GM12875 (cell line): ENCODE results near the gene NXN.

Source experiments
- H3K4me3 ChIP-seq: one replicate; pipeline ENCODE4 v1.5.1; 2011; ENCODE audit warnings: low read depth, low read length, control low read depth
- TF ChIP-seq, protein P1 (sequence below): IDR thresholded peaks from 2 replicates; pipeline ENCODE4 v1.5.1; 2011; ENCODE audit warnings: low read depth, mild to moderate bottlenecking, control low read depth, inconsistent platforms, low read length, moderate library complexity, borderline replicate concordance; ENCODE audit not compliant: insufficient read depth

Gene NXN

DNA sequence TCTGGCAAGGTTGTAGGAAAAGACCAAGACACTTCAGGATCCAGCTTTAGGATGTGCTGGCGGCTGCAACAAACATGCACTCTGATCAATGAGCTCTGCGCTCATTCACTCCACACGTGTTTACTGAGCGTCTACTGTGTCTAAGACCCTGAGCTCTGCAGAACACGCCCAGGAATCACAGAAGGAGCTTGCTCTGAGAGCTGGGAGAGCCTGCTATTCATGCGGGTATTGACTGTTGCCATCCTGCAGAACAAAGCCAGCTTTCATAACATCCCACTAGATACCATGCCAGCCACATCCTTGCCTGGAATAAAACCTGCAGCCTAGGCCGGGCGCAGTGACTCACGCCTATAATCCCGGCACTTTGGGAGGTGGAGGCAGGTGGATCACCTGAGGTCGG lies 44.1 kb downstream of the NXN start:
- TF ChIP-seq, protein P1, sequence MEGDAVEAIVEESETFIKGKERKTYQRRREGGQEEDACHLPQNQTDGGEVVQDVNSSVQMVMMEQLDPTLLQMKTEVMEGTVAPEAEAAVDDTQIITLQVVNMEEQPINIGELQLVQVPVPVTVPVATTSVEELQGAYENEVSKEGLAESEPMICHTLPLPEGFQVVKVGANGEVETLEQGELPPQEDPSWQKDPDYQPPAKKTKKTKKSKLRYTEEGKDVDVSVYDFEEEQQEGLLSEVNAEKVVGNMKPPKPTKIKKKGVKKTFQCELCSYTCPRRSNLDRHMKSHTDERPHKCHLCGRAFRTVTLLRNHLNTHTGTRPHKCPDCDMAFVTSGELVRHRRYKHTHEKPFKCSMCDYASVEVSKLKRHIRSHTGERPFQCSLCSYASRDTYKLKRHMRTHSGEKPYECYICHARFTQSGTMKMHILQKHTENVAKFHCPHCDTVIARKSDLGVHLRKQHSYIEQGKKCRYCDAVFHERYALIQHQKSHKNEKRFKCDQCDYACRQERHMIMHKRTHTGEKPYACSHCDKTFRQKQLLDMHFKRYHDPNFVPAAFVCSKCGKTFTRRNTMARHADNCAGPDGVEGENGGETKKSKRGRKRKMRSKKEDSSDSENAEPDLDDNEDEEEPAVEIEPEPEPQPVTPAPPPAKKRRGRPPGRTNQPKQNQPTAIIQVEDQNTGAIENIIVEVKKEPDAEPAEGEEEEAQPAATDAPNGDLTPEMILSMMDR = no peak
- no peak overlapping the region for H3K4me3 ChIP-seq

DNA sequence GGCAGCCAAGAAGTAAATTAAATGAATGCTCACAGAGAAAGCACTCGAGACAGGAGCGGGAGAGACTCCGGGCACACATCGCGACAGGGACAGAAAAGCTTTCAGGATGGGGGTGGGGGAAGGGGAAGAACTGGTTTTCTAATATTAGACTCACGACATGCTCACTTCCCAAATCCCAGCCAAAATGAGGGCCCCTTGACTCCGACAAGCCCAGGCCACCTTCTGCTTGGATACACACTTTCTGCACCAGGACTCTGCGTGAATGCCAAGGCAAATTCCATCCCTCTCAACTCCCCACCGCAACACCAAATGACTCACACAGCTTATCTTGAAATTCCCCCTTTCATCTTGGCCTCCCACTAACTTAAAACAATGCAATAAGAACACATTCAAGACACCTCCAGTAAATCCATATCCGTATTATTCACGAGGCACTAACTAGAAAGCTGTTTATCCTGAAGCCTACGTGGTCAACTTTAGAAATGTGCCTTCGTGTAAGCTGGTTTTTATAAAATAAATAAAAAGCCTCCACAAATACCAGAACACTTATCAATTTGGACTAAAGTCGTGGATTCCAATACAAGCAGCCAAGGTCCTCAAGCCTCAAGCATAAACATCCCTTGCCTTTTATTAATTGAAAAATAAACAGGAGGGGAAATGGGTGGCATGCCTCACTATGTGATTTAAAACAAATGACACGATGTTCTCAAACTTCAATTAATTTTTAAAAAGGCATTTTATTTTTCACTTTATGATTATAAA lies 46.1 kb downstream of the NXN start:
- TF ChIP-seq, protein P1 = no peak
- no peak overlapping the region for H3K4me3 ChIP-seq

DNA sequence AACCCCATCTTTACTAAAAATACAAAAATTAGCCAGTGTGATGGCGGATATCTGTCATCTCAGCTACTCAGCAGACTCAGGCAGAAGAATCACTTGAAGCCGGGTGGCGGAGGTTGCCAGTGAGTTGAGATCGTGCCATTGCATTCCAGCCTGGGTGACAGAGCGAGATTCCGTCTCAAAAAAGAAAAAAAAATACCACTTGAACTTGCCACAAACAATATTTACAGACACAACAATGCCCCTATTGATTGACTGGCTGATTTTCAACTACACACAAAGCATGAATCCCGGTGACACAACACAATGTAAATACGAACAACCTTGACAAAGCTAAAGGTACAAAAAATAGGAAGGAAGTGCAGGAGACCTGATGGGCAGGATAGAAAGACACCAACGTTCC lies 49.3 kb downstream of the NXN start:
- no peak overlapping the region for H3K4me3 ChIP-seq

DNA sequence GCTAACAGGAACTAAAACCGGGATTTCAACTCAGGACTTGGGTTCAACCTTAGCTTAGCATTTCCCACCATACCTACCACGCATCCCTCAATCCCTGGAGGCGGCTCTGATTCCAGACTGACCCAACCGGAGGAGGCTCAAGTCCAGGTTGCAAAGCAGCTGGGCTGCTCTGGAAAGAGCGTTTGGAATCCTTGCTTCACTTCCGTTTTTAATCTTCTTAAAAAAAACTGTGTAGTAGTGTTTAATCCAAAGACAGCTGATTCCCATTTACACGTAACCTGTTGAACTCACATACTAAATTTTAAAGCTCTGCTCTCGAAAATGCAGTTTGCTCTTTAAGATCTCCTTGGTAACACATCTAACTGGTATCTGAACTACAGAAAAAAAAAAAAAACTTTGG lies 50.0 kb downstream of the NXN start:
- H3K4me3 ChIP-seq = no peak overlapping the region
- TF ChIP-seq, protein P1 = no peak

More for the DNA sequence above, 49.3 kb downstream of the NXN start:
- TF ChIP-seq, protein P1 = no peak

DNA sequence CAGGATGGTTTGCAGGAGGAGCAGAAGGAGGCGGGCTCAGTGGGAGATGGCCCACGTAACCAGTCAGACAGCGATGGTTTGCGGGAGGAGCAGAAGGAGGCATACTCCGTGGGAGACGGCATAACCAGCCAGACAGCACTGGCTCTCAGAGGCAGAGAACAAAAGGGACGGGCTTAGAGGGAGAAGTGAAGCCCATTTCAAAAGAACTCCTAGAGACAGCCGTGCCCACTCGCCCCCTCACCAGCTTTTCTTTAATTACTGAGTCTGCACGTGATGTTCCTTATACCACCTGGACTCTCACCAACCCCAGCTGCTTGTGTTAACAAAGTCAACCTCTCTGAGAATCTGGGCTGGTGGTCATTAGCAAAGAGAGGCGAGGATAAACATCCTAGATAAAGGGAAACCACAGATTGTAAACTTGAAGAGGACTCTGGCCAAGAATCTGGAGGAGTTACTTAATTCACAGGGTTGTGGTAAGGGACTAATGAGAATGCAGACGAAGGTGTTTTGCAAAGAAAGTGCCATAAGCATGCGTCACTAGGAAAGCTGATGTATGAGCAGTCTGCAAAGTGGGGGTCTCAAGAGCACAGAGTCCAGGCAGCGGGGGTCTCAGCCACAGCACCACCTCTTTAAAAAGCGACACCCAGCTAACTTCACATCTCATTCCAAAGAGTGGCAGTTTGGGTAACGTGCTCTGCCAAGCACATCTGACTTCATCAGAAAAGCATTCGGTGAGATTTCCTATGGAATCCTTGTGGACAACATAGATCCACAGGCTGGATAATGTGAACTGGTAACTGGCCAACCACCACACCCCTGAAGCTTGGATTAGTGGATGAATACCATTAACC lies 51.7 kb downstream of the NXN start:
- no peak overlapping the region for H3K4me3 ChIP-seq
- TF ChIP-seq, protein P1 = no peak

DNA sequence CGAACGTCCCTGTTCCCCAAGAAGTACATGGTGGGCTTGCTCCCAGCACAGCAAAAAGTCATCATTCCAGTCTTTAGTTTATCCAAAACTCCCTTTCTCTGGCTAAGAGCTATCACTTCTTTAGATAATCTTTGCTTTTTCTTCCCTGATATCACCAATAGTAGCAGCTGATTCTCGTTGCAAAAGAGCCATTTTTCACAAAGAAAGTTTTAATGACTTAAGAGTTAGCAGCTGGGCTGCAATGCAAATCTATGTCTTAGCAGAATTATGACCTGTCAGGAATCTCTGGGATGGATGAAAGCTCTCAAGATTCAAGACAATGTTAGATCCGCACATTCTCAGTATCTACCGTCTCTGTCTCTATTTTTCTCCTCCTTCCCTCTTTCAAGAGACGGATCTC lies 53.8 kb downstream of the NXN start:
- no peak overlapping the region for H3K4me3 ChIP-seq
- TF ChIP-seq, protein P1 = no peak
